ENCODE measurements around the gene OR4F15.

Gene OR4F15

DNA sequence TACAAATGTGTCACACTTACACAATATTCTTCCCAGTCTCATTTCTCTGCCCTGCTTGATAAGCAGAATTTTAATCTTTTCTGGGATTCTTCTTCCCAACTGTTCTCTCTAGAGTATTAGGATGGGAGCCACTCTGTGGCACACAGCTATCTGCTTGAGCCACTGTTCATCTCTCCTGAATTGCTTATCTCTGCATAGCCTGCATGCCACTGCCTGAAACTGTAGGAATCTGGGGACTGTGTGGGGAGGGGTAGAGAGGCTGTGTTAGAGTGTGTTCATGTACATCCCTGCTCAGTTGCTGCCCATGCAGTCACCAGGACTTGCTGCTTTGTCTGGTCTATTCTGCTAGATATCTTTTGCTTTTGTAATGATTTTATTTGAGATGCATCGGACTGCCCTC lies 11.0 kb upstream of the OR4F15 start:
- no peaks in the 10 kb centered on the region for H4K20me1 ChIP-seq (ENCODE audit: insufficient read depth, low read length)

DNA sequence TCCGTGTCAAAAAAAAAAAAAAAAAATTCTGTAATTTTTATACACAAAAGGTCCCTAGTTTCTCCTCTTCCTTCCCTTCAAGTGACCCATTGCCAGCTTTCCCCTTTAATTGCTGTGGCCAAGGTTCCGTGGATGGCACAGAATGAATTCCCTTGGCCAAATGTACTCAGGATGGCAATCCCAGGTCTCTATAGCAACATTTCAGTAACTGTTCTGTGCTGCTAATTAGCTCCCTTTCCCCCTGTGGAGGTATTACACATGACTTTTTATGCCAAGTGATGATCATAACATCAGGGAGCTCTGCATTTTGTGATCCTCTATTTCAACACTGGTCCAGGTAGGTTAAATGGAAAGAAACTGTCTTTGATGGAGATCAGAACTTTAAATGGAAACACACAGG lies 8.8 kb upstream of the OR4F15 start, which contains the start of gene OR4F6:
TSS of gene OR4F6 (plus strand) at position 301 of the 400 bp plus-strand sequence. CDS start 2,211 bp downstream, outside the sequence.
- Histone ChIP-seq H3K79me2 (ENCODE audit: insufficient read depth, low read length) (no peaks in the 10 kb centered on the region), H2AFZ (ENCODE audit: low read length) (no peak within 1 kb of the TSS), H3K27me3 (ENCODE audit: insufficient read depth, low read length) (no peaks in the 10 kb centered on the region), H4K20me1 (ENCODE audit: insufficient read depth, low read length) (no peaks in the 10 kb centered on the region), H3K36me3 (ENCODE audit: insufficient read depth, low read length) (no peaks in the 10 kb centered on the region), H3F3A (ENCODE audit: insufficient read depth, low read length) (no peaks in the 10 kb centered on the region), H3K4me2 (ENCODE audit: low read length) (no peak within 1 kb of the TSS), H3K9ac (ENCODE audit: low read length) (no peak within 1 kb of the TSS), H3K4me3 (ENCODE audit: low read depth, low read length, poor library complexity, severe bottlenecking) (no peak within 1 kb of the TSS), H3K4me1 (ENCODE audit: insufficient read depth, low read length, severe bottlenecking) (no peaks in the 10 kb centered on the region), H3K9me2 (ENCODE audit: low read depth, low read length) (no peaks in the 10 kb centered on the region), H3K9me3 (ENCODE audit: low read length) (no peaks in the 10 kb centered on the region), H3K27ac (ENCODE audit: low read depth, low read length, poor library complexity, severe bottlenecking) (no peak within 1 kb of the TSS)
- TF ChIP-seq CTCF (IDR thresholded peaks at IDR 0.05; ENCODE audit: low read length) (no peak), EZH2 (IDR thresholded peaks at IDR 0.05; ENCODE audit: borderline replicate concordance, low read length) (no peak)

More for the DNA sequence above, 11.0 kb upstream of the OR4F15 start:
- Histone ChIP-seq H3K9me3 (ENCODE audit: low read length) (no peaks in the 10 kb centered on the region), H3K4me3 (ENCODE audit: low read depth, low read length, poor library complexity, severe bottlenecking) (no peak overlapping the region), H3K9me2 (ENCODE audit: low read depth, low read length) (no peaks in the 10 kb centered on the region), H3K36me3 (ENCODE audit: insufficient read depth, low read length) (no peaks in the 10 kb centered on the region), H3K4me1 (ENCODE audit: insufficient read depth, low read length, severe bottlenecking) (no peaks in the 10 kb centered on the region), H3F3A (ENCODE audit: insufficient read depth, low read length) (no peaks in the 10 kb centered on the region), H3K27ac (ENCODE audit: low read depth, low read length, poor library complexity, severe bottlenecking) (no peak overlapping the region), H3K79me2 (ENCODE audit: insufficient read depth, low read length) (no peaks in the 10 kb centered on the region), H2AFZ (ENCODE audit: low read length) (no peak overlapping the region), H3K9ac (ENCODE audit: low read length) (no peak overlapping the region), H3K27me3 (ENCODE audit: insufficient read depth, low read length) (no peaks in the 10 kb centered on the region), H3K4me2 (ENCODE audit: low read length) (no peak overlapping the region)
- no peak for TF ChIP-seq EZH2 (IDR thresholded peaks at IDR 0.05; ENCODE audit: borderline replicate concordance, low read length)
- no peak for TF ChIP-seq CTCF (IDR thresholded peaks at IDR 0.05; ENCODE audit: low read length)

- H3K4me2 ChIP-seq (ENCODE audit: low read length), result no peak overlapping the region
- no peaks in the 10 kb centered on the region for H3F3A ChIP-seq (ENCODE audit: insufficient read depth, low read length)
- no peak overlapping the region for H3K27ac ChIP-seq (ENCODE audit: low read depth, low read length, poor library complexity, severe bottlenecking)
- TF ChIP-seq EZH2 (IDR thresholded peaks at IDR 0.05; ENCODE audit: borderline replicate concordance, low read length), result no peak
- TF ChIP-seq CTCF (IDR thresholded peaks at IDR 0.05; ENCODE audit: low read length), result no peak
- H3K9ac ChIP-seq (ENCODE audit: low read length), result no peak overlapping the region
- no peaks in the 10 kb centered on the region for H3K79me2 ChIP-seq (ENCODE audit: insufficient read depth, low read length)
- no peak overlapping the region for H3K4me3 ChIP-seq (ENCODE audit: low read depth, low read length, poor library complexity, severe bottlenecking)
- no peaks in the 10 kb centered on the region for H3K27me3 ChIP-seq (ENCODE audit: insufficient read depth, low read length)
- H3K9me2 ChIP-seq (ENCODE audit: low read depth, low read length), result no peaks in the 10 kb centered on the region
- no peaks in the 10 kb centered on the region for H4K20me1 ChIP-seq (ENCODE audit: insufficient read depth, low read length)
- H3K9me3 ChIP-seq (ENCODE audit: low read length), result no peaks in the 10 kb centered on the region
- no peaks in the 10 kb centered on the region for H3K4me1 ChIP-seq (ENCODE audit: insufficient read depth, low read length, severe bottlenecking)
- no peaks in the 10 kb centered on the region for H3K36me3 ChIP-seq (ENCODE audit: insufficient read depth, low read length)
- H2AFZ ChIP-seq (ENCODE audit: low read length), result no peak overlapping the region
These were observed 8.3 kb upstream of the OR4F15 start for GRCh38 chr15:101803676-101804075.
